Kasumi-1 (cell line): Measurements from ENCODE around the gene DNAI2.

Experiments used
- DNase-seq, 2 experiments: peaks; one replicate each; lab custom pipeline; 2025; lab: John Stamatoyannopoulos, UW

The DNAI2 gene, protein sequence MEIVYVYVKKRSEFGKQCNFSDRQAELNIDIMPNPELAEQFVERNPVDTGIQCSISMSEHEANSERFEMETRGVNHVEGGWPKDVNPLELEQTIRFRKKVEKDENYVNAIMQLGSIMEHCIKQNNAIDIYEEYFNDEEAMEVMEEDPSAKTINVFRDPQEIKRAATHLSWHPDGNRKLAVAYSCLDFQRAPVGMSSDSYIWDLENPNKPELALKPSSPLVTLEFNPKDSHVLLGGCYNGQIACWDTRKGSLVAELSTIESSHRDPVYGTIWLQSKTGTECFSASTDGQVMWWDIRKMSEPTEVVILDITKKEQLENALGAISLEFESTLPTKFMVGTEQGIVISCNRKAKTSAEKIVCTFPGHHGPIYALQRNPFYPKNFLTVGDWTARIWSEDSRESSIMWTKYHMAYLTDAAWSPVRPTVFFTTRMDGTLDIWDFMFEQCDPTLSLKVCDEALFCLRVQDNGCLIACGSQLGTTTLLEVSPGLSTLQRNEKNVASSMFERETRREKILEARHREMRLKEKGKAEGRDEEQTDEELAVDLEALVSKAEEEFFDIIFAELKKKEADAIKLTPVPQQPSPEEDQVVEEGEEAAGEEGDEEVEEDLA

DNA sequence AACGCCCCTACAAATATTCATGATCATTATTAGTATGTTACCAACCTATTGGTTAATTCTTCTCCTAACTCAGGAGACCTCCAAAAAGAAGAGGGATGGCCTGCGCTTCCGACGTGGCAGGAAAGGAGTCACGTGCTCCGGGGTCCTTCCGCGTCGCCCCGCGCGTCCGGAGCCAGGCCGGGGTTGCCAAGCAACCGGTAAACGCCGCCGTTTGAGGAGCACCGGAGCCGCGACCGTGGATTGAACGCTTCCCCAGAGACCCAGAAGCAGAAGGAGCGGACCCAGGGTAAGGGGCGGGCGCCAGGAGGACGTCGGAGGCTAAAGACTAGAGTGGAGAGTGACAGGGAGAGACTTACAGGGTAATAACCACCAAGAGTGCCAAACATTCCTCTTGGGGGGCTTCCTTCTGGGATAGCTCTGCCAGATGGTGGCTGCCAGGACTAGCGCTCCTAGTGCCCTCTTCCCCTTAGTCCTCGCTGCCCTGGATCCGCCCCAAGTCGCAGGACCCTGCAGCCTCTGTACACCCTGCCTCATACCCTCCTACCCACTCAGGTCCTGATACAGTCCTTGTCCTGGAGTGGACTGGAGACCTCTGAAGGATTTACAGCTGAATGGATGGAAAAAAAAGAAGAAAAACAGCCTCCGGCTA lies at the start of gene DNAI2:
Gene DNAI2, plus strand, starts transcription at position 175 of the 649 bp plus-strand sequence. CDS start 7,584 bp downstream, outside the sequence.
- DNase-seq = no peak

DNA sequence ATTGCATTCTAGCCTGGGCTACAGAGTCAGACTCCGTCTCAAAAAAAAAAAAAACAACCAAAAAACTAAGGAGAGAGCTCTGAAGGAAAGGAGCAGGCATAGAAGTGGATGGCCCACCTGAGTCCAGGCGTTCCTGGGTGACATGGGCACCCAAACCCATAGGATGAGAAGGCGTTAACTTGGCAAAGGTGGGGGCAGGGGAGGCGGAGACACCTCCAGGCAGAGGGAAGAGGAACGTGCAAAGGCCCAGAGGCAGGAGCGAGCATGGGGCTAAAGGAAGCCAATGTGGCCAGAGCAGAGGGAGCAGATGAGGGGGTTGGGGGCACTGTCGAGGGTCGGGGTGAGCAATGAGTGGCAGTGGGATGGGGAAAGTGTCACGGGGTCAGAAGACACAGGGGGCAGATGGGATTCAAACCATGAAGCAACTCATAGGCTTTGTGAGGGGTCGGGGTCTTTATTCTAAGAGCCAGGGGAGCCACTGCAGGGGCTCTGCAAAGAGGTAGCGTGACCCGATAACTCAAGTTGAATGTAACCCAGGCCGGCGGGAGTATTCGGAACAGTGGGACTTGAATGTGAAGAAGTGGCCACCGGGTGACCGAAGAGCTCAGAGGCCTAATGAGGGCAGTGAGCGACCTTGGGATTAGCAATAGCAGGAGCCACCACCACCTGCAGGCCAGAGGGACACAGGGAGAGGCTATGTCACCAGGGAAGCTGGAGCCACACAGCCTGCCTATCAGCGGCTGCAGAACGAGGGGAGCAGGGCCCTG lies 48.9 kb upstream of the DNAI2 start:
- DNase-seq = no peak

DNA sequence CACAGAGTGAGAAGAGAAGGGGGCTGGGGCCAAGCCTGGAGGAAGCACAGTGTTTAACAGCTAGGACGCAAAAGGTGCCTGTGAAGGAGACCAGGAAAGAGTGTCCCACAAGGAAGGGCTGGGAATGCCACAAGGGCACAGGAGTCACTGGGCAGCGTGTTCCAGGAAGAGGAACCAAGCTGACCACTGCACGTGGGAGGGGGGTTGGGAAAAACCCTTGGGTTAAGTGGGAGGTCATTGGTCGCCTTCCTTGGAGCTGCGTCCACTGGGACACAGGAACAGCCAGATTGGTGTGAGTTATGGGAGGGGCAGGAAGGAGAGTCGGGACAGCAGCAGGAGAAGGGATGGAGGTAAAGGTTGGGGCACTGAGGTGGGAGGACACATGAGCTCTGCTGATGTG lies 47.8 kb upstream of the DNAI2 start:
- no peak for DNase-seq

DNA sequence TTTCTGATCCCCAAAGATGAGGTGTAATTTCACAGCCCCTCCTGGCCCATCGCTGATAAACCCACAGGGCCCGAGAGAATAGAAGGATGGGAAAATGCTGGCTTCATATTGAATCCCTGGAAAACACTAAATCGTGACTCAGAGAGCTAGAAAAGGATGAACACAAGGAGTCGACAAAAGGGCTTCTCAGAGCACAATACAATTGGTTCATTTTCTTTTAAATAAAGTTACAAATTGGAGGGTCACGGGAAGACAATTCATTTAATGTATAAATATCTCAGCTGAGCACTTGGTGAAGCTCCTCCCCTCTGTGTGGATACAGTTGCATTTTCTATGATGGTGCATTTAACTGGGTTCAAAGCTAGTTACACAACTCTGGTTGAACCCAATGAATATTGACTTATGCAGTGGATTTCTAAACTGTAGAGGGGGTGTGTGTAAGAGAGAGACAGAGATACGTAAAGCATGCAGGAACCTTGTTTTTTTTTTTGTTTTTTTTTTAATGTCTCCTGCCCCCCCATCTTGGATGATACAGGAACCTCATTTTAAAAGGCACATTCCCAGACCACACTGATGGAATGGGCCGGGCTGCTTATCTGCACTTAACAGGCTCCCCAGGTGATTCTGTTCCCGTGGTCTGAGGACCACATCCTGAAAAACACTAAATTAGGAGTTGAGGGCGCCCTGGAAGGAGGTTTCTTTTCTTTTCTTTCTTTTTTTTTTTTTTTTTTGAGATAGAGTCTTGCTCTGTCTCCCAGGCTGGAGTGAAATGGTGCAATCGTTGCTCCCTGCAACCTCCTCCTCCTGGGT lies 46.6 kb upstream of the DNAI2 start:
- no peak for DNase-seq

DNA sequence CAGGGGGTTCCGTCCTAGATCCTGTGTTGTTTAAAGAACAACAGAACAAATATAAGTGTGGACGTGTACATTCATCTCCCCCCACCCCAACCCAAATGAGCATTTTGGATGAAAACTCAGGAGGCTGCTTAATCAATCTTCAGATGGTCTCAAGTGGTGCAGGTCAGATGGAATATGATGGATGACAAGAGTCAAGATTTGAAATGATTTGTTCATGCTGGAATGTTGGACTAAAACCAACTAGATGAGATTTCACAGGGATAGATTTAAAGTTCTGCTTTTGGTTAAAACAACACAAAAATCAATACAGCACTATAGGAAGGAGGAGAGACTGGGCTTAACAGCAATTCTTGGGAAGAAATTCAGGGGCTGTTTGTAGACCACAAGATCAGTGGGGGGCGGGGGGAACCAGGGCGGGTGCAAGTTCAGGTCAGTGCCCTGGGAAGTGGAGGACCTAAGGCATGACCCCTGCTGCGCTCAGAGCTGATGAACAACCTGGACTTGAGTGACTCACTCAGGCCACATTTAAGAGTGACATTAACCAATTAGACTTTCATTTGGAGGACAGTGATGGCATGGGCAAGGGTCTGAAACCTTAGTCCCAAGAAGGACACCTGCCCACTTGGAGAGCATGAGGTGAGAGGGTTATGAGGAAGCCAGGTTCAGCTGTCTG lies 45.6 kb upstream of the DNAI2 start:
- no peak for DNase-seq

DNA sequence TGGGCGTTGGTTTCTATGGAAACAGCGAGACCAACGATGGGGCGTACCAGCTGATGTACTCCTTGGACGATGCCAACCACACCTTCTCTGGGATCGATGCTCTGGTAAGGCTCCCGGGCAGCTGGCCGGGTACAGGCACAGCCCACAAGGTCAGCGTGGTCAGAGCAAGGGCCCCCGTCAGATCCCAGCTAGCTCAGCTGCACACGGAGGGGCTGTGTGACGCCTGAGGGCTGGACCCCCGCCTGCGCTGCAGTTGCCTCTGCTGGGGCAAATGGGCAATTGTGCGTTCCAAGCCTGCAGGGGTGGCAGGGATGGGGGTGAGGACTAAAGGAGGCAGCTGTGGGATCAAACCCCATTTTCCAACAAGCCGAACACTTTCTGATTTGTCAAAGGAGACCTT lies 43.1 kb upstream of the DNAI2 start:
- DNase-seq = no peak

DNA sequence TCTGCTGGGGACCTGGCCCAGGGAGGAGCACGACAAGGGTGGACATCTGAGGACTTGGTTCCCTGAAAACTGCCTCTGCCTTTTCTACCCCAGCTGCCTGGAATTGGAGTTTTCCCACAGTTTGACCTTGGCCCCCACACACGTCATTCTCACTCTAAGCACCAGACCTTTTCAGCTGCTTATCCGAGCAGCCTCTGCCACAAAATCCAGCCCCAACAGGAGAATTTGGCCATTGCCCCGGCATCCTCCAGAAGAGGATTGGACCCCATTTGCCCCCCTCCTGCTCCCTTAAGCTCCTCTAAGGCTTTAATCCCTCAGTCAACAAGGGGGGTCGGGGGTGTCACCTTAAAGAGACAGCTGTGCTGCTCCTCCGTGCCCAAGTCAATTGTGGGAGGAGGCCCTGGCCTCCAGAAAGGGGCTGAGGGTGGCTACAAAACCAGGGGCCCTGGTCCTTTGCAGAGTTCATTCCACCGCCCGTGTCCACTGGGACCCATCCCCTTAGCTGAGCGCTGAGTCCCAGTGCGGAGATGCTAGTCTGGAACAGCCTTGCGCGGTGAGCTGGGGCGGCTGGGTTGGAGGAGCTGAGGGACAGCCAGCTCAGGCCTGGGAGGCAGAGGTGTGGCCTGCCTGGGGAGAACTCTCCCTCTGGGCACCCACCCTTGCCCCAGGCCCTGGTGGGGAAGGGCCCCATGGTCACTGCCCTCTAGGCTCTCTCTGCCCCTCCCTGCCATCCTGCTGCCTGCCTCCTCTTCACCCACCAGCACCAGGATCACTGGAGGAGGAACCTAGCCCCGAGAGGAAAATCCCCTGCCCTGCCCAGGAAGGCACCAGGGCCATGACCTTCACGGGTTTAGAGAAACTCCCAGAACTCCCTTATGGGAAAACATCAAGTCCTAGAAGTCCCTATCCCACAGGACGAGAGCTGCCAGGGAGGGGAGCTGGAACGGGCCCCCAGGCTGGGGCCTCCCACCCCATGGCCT lies 41.8 kb upstream of the DNAI2 start:
- DNase-seq = no peak

DNA sequence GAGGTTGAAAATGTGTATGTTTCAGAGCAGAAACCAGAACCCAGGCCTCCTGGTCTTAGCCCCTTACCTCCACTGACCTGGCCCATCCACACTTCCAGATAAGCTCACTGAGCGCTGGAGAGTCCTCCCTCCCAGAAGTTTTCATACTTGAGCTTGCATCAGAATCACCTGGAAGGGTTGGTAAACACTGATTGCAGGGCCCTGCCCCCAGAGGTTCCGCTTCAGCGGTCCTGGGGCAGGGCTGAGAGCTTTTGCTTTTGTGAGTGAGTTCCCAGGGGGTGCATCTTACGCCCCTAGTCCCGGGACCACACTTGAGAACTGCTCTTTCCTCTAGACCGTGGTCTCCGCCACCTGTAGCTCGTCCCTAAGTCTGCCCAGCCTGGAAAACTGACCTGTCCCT lies 40.1 kb upstream of the DNAI2 start:
- DNase-seq = no peak

DNA sequence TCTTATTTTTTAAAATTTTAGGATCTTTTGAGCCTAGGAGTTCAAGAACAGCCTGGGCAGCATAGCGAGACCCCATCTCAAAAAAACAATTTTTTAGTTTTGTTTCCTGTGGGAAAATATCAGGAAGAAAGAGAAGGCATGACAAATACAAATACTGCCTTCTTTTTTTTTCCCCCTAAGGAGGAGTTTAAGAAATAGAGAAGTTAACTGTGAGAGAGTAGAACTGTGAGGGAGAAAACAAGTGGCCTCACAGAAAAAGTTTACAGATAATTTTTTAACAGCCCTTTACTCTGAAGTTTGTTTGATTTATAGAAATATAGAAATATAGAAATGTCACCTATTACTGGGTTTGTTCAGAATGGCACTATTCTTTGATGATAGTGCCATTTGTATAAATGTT lies 39.5 kb upstream of the DNAI2 start:
- peak; percentile 48 to 71 for DNase-seq

DNA sequence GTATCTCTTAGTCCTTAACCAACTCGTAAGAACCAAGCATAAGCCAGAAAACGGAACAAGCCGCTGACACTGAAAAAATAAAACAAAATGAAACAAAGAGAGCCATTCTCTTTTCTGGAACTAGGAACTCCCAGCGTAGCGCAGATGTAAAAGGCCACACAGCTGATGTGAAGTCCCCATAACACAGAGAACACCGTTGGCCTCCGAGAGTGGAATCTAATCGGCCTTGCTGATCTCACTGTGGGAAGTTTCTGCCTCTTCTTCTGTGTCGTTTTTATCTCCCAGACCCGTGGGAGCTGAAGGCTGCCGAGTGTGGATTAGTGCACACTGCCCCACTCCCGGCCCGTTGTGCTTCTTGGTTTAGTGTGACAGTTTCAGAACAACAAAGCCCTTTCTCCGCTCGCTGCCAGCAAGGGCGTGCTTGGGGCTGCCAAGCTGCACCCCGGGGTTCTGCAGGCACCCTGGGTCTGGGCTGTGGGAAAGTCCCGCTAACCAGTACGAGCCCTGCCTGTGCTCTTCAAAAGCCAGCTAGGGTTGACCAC lies 38.9 kb upstream of the DNAI2 start:
- DNase-seq = peak; percentile 43 to 60

DNA sequence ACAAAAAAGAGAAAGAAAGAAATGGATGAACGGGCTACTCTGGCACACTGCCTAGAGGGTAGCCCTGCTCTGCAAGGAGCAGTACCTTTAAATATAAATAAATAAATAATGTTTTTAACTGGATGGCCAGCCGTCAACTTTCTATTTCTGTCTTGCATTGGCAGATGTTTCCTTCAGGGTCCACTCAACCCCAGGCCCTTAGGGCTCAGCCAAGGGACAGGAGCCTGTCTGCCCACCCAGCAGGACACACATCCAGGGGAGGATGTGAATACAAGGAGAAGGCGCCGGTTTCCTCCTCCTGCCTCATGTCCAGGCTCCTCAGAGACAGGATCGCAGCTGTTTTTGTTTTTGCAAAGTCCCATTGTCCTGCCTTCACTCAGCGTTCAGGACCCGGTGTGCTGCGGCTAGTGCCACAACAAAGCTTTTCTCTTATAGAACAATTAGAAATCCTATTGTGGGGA lies 38.1 kb upstream of the DNAI2 start:
- no peak for DNase-seq

DNA sequence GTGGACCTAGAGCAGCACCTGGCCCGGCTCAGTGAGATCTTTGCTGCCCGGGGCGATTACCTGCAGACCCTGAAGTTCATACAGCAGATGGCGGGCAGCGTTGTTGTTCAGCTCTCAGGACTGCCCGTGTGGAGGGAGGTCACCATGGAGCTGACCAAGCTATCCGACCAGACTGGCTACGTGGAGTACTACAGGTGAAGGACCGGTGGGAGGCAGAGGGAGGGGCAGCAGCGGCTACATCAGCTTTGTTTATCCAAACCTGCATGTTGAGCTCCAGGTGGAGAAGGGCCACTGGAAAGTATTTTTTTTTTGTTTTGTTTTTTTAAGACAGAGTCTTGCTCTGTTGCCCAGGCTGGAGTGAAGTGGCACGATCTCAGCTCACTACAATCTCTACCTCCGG lies 36.7 kb upstream of the DNAI2 start:
- no peak for DNase-seq

DNA sequence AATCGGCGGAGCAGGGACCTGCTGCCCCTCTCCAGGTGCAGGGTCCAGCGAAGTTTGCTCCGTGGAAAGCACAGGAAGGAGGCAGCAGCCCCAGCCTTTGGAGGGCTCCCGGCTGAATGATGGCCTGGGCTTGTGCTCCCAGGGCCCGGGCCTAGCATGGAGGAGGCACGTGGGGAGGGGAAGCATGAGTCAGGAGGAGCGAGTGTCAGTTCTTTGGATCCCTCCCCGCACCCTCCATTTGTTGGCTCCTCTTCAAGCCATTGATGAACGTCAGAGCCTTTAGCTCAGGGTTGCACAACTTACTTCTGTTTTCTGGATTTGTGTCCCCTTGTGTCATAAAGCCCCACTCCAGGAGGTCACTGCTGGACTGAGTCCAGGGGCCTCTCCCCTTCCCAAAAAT lies 34.9 kb upstream of the DNAI2 start:
- DNase-seq = peak in 1 of 2 experiments; percentile 12

DNA sequence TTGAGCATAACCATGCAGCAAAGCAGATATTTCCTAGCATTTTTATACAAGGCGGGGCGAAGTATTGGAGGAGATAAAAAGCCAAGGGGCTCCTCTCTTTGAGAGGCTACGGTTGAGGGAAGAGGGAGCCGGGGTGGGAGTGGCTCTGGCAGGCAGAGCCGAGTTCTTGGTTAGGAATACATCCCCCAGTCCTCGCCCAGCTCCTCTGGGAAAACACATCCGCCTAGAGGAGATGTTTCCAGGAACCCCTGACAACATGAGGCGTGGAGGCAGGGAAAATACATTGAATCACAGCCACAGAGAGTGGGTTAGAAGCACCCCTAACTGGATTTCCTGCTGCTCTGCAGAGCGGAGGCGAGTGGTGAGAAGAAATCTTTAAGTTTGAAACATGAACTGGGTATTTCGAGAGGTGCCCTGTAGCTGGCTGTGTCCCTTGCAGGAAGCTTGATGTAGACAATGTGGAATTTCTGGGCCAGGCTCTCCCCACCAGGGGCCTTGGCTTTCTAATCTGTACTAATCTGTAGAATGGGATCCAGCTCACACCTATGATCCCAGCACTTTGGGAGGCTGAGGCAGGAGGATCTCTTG lies 33.3 kb upstream of the DNAI2 start:
- DNase-seq = no peak

DNA sequence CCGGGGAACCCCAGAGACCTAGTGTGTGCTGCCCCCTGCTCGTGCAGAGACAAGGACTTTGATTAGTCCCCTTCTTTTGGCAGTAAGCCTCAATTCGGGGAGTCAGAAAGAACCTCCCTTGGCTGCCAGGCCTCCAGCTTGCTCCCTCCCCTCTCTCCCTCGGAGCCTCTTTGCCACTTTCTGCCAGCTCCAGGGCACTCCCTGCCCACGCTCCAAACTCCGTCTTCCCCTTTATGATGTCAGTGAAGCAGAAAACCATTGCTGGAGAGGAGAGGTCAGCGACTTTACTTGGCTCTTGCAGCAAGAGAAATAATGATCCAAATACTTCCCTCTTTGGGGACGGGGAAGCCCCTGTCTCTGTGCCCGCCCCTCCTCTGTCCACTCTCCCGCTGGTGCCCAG lies 32.6 kb upstream of the DNAI2 start:
- no peak for DNase-seq

DNA sequence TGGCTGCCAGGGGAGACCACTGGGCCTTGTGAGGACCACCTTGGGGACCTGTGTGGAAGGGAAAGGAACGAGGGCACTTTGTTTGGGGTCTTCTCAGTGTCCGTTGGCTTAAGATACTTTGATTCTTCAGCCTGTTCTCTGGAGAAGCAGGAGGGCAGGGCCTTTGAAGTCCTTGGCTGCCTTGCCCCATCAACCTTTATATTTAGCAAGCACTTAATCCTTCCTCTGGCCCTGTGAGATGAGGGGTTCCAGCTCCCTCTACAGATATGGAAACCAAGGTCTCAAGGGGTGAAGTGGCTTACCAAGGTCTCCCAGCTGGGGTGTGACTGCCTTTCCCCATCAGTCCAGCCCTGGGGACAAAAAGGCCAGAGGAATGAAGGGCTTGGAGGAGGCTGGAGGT lies 32.2 kb upstream of the DNAI2 start:
- DNase-seq = no peak

DNA sequence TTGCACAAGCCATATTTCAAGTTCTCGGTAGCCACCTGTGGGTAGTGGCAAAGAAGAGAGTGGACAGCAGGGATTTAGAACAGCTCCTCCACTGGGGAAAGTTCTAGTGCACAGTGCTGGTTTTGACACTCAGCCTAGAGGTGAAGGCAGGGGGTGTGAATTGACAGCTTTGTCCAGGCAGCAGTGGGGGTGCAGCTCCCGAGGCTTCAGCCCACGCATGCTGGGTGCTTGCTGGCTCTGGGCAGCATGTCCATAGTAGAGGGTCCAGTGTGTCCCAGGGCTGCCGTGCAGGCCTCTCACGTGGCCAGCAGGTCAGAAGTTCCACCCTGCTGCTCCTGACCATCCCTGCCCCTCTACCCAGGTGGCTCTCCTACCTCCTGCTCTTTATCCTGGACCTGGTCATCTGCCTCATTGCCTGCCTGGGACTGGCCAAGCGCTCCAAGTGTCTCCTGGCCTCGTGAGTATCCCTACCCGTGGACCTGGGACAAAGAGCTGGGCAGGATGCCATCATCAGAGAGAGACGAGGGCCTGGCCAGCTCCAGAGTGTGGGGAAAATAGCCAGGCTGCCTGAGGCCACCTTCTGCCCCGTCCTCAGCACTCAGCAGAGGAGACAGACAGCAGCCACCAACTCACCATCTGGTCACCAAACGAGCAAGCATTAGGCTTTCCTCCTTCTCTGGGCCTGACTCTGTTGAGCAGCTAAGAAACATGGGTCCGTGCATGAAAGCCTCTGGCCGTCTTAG lies 30.9 kb upstream of the DNAI2 start:
- DNase-seq = no peak

DNA sequence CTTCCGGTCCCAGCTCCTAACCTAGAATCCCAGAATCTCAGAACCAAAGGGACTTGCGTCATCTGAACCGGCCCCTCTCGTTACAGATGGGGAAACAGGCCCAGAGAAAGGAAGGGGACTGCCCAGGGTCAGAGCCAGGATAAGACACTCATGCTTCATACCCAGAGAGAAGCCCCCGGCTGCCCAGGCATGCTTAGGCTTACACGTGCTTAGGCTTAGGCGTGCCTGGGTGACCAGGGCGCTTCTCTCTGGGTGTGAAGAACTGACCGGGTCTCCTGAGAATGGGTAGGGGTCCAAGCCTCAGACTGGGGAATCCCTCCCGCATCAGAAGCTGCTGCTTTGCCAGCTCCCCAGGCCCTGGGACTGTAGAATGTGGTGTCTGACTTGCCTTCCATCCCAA lies 29.9 kb upstream of the DNAI2 start:
- no peak for DNase-seq
